Measurements from ENCODE around the gene USP47. TPM values are rescaled to one million over a fixed set of nuclear protein-coding genes. Genes with fewer than 3 reads are reported as not detected.

Gene USP47
- total and polyA plus RNA-seq, 9 of the 15 experiments (the other 6 are each of a cell fraction or from before 2014, with no cell fraction given), result 13.1 to 63.6 (median 34.7) TPM

DNA sequence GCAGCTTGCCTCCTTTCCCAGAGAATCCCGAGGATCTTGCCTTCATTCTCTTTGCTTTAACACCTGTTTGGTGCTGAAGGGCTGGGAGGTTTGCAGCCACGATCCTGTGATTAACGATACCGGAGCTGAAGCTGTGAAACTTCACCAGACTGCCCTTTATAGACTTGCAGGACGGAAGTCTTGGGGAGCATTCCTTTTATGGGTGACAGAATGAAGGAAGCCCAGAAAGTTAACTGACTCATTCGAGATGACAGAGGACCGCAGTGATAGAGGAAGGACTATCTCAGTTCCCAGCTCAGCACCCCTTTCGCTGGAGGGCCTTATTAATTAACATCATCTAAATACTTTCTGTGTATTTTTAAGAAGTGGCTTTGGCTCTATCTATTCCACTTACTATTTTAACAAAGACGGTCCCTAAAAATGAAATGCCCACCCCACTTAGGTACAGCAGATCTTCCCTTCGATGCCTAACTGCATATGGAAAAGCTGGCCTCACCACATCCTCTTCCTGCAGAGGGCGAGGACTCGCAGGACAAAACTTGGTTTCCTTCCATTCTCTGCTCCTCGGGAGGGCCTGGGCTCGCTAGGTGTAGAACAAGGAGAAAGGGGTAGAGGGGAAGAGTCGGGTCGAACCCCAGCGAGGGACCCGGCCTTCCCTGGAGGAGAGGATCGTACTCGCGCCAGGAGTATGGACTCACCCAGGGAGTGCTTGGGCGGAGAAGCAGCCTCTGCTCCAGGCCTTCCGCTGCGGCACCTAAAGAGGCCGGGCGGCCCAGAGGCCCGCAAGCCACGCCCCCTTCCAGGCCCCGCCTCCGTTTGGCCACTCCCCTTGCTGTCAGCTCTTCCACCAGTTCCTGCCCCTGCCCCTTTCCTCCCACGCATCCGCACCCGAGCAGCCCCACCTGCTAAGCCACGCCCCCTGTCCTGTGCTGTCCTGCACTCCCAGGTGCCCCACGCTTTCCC, 30.7 kb upstream of the USP47 start (continued):
- TF ChIP-seq ETV1 (tag; conservative IDR thresholded peaks at IDR 0.05; ENCODE audit: low read depth) (peak; percentile 42; the same call in 1 of the 2 replicates), EGR1 (conservative IDR thresholded peaks at IDR 0.05) (peak; percentile 98), C11orf30 (IDR thresholded peaks at IDR 0.05; ENCODE audit: low read depth) (no peak), CREB1 (IDR thresholded peaks at IDR 0.05) (no peak), CREB1 (CRISPR knock-in tag; IDR thresholded peaks at IDR 0.05) (no peak), TCF7 (IDR thresholded peaks at IDR 0.05; ENCODE audit: borderline replicate concordance) (no peak), MTA2 (IDR thresholded peaks at IDR 0.05; ENCODE audit: low read depth) (no peak), GABPA (tag; conservative IDR thresholded peaks at IDR 0.05; ENCODE audit: low read depth) (peak; percentile 63; the same call in 1 of the 2 replicates), SMARCA4 (IDR thresholded peaks at IDR 0.05) (no peak)
- TF ChIP-seq, protein P1, sequence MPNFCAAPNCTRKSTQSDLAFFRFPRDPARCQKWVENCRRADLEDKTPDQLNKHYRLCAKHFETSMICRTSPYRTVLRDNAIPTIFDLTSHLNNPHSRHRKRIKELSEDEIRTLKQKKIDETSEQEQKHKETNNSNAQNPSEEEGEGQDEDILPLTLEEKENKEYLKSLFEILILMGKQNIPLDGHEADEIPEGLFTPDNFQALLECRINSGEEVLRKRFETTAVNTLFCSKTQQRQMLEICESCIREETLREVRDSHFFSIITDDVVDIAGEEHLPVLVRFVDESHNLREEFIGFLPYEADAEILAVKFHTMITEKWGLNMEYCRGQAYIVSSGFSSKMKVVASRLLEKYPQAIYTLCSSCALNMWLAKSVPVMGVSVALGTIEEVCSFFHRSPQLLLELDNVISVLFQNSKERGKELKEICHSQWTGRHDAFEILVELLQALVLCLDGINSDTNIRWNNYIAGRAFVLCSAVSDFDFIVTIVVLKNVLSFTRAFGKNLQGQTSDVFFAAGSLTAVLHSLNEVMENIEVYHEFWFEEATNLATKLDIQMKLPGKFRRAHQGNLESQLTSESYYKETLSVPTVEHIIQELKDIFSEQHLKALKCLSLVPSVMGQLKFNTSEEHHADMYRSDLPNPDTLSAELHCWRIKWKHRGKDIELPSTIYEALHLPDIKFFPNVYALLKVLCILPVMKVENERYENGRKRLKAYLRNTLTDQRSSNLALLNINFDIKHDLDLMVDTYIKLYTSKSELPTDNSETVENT (CRISPR knock-in tag; IDR thresholded peaks at IDR 0.05), result no peak
- TF ChIP-seq, protein P2, sequence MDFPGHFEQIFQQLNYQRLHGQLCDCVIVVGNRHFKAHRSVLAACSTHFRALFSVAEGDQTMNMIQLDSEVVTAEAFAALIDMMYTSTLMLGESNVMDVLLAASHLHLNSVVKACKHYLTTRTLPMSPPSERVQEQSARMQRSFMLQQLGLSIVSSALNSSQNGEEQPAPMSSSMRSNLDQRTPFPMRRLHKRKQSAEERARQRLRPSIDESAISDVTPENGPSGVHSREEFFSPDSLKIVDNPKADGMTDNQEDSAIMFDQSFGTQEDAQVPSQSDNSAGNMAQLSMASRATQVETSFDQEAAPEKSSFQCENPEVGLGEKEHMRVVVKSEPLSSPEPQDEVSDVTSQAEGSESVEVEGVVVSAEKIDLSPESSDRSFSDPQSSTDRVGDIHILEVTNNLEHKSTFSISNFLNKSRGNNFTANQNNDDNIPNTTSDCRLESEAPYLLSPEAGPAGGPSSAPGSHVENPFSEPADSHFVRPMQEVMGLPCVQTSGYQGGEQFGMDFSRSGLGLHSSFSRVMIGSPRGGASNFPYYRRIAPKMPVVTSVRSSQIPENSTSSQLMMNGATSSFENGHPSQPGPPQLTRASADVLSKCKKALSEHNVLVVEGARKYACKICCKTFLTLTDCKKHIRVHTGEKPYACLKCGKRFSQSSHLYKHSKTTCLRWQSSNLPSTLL (IDR thresholded peaks at IDR 0.05), result no peak
- TF ChIP-seq, protein P3, sequence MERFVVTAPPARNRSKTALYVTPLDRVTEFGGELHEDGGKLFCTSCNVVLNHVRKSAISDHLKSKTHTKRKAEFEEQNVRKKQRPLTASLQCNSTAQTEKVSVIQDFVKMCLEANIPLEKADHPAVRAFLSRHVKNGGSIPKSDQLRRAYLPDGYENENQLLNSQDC (CRISPR knock-in tag; IDR thresholded peaks at IDR 0.05), result no peak
- TF ChIP-seq, protein P4, sequence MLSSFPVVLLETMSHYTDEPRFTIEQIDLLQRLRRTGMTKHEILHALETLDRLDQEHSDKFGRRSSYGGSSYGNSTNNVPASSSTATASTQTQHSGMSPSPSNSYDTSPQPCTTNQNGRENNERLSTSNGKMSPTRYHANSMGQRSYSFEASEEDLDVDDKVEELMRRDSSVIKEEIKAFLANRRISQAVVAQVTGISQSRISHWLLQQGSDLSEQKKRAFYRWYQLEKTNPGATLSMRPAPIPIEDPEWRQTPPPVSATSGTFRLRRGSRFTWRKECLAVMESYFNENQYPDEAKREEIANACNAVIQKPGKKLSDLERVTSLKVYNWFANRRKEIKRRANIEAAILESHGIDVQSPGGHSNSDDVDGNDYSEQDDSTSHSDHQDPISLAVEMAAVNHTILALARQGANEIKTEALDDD (IDR thresholded peaks at IDR 0.05), result no peak
- TF ChIP-seq, protein P5, sequence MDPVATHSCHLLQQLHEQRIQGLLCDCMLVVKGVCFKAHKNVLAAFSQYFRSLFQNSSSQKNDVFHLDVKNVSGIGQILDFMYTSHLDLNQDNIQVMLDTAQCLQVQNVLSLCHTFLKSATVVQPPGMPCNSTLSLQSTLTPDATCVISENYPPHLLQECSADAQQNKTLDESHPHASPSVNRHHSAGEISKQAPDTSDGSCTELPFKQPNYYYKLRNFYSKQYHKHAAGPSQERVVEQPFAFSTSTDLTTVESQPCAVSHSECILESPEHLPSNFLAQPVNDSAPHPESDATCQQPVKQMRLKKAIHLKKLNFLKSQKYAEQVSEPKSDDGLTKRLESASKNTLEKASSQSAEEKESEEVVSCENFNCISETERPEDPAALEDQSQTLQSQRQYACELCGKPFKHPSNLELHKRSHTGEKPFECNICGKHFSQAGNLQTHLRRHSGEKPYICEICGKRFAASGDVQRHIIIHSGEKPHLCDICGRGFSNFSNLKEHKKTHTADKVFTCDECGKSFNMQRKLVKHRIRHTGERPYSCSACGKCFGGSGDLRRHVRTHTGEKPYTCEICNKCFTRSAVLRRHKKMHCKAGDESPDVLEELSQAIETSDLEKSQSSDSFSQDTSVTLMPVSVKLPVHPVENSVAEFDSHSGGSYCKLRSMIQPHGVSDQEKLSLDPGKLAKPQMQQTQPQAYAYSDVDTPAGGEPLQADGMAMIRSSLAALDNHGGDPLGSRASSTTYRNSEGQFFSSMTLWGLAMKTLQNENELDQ (CRISPR knock-in tag; IDR thresholded peaks at IDR 0.05; ENCODE audit: borderline replicate concordance), result no peak
- TF ChIP-seq, protein P6, sequence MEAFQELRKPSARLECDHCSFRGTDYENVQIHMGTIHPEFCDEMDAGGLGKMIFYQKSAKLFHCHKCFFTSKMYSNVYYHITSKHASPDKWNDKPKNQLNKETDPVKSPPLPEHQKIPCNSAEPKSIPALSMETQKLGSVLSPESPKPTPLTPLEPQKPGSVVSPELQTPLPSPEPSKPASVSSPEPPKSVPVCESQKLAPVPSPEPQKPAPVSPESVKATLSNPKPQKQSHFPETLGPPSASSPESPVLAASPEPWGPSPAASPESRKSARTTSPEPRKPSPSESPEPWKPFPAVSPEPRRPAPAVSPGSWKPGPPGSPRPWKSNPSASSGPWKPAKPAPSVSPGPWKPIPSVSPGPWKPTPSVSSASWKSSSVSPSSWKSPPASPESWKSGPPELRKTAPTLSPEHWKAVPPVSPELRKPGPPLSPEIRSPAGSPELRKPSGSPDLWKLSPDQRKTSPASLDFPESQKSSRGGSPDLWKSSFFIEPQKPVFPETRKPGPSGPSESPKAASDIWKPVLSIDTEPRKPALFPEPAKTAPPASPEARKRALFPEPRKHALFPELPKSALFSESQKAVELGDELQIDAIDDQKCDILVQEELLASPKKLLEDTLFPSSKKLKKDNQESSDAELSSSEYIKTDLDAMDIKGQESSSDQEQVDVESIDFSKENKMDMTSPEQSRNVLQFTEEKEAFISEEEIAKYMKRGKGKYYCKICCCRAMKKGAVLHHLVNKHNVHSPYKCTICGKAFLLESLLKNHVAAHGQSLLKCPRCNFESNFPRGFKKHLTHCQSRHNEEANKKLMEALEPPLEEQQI (IDR thresholded peaks at IDR 0.05), result no peak
